HepG2 (cell line): ENCODE measurements around the gene FGF7. TPM values are rescaled to one million over a fixed set of nuclear protein-coding genes. Genes with fewer than 3 reads are reported as not detected.

Source experiments
- ATAC-seq: fragments of 200-7000 bp; cut with Tn5 transposase; 3 replicates; pipeline ENCODE4 v1.9.1; 2020; ENCODE audit warnings: mild to moderate bottlenecking, moderate library complexity
- BruUV-seq: library from RNA; stranded (reverse); fragments of 400-500 nt; replicated peaks from 2 replicates; lab custom pipeline; 2021; lab: Mats Ljungman, UMichigan
- CTCF ChIA-PET: fragments of 300-600 bp; formaldehyde crosslinking; extraction: SDS; loops from one replicate; lab custom pipeline; 2021; ENCODE audit warnings: low total read pairs, inconsistent platforms, low intra/inter-chr PET ratio; lab: Yijun Ruan, JAX
- POLR2A ChIA-PET: fragments of 350-600 bp; sonication (Branson Sonifier 250); formaldehyde crosslinking; loops from one replicate; lab custom pipeline; 2020; ENCODE audit warnings: antibody characterized with exemption, inconsistent platforms; lab: Yijun Ruan, JAX
- DNase-seq: peaks from one replicate; pipeline ENCODE4 v3.0.0-alpha.2; 2015; ENCODE audit warnings: low spot score
- FAIRE-seq: peaks from 3 replicates; lab custom pipeline; 2011; peaks lifted over from hg19 to GRCh38; lab: Jason Lieb, UNC
- H2AFZ ChIP-seq: one replicate; pipeline ENCODE4 v1.6.1; 2011; ENCODE audit warnings: low read length, inconsistent platforms
- H3K27ac ChIP-seq: fragments of 300-600 bp; 3 replicates; pipeline ENCODE4 v1.8.0; 2011; ENCODE audit warnings: mixed run types, mild to moderate bottlenecking, mixed read lengths, low read length, inconsistent platforms; ENCODE audit not compliant: insufficient read depth; ENCODE audit errors: extremely low read length
- H3K27me3 ChIP-seq, 2 experiments: fragments of 200-600 bp in 1 of 2; 2 replicates in 1 of 2; 3 replicates in 1 of 2; pipeline versions ENCODE4 v1.6.0 to v1.8.0; 2011; ENCODE audit warnings: low read length in 2 of 2, mild to moderate bottlenecking in 2 of 2, moderate library complexity in 2 of 2, inconsistent platforms in 1 of 2; ENCODE audit not compliant: insufficient read depth in 2 of 2, control insufficient read depth in 1 of 2
- H3K36me3 ChIP-seq, 2 experiments: fragments of 200-600 bp in 1 of 2; replicated peaks in 1 of 2; 2 replicates in 1 of 2; 3 replicates in 1 of 2; pipeline versions ENCODE4 v1.5.1 to v1.8.0; 2011; ENCODE audit warnings: low read length in 2 of 2, inconsistent platforms in 1 of 2; ENCODE audit not compliant: insufficient read depth in 2 of 2, control insufficient read depth in 1 of 2
- H3K4me1 ChIP-seq: 2 replicates; pipeline ENCODE4 v1.5.1; 2012; ENCODE audit warnings: low read length, inconsistent platforms; ENCODE audit not compliant: insufficient read depth
- H3K4me2 ChIP-seq: 2 replicates; pipeline ENCODE4 v1.6.0; 2011; ENCODE audit warnings: low read depth, low read length, inconsistent platforms
- H3K4me3 ChIP-seq, 3 experiments: fragments of 200-600 bp in 1 of 3; sonication (generic), shearing (Covaris generic) in 1 of 3; replicated peaks in 1 of 3; 2 replicates each; pipeline ENCODE4 v1.5.1; 2011 to 2016; ENCODE audit warnings: low read length in 3 of 3, inconsistent platforms in 2 of 3, low read depth in 2 of 3, mild to moderate bottlenecking in 2 of 3, control low read depth in 1 of 3, mixed read lengths in 1 of 3; ENCODE audit not compliant: insufficient read depth in 1 of 3
- H3K79me2 ChIP-seq: one replicate; pipeline ENCODE4 v1.6.1; 2011; ENCODE audit warnings: low read length, inconsistent platforms; ENCODE audit not compliant: insufficient read depth
- H3K9ac ChIP-seq: 2 replicates; pipeline ENCODE4 v1.6.0; 2011; ENCODE audit warnings: mild to moderate bottlenecking, low read depth, low read length, inconsistent platforms; ENCODE audit not compliant: insufficient read depth
- H3K9me3 ChIP-seq: 2 replicates; pipeline ENCODE4 v1.5.1; 2012; ENCODE audit warnings: mild to moderate bottlenecking, low read length
- H4K20me1 ChIP-seq: 2 replicates; pipeline ENCODE4 v1.6.0; 2011; ENCODE audit warnings: inconsistent platforms, mild to moderate bottlenecking, low read length, moderate library complexity; ENCODE audit not compliant: insufficient read depth
- ATF7 ChIP-seq, 2 experiments: fragments of 450-650 bp in 1 of 2; sonication (generic) in 1 of 2; formaldehyde crosslinking in 1 of 2; IDR thresholded peaks; 2 replicates each; pipeline versions ENCODE4 v1.4.0 to v1.6.1; 2016 to 2020; ENCODE audit warnings: antibody characterized with exemption in 1 of 2, mild to moderate bottlenecking in 1 of 2, missing genetic modification reagents in 1 of 2
- RARA ChIP-seq: IDR thresholded peaks from 2 replicates; pipeline ENCODE4 v1.6.1; 2016; ENCODE audit warnings: missing genetic modification reagents, missing compliant biosample characterization
- TCF7L2 ChIP-seq: IDR thresholded peaks from 2 replicates; pipeline ENCODE4 v1.6.1; 2011; ENCODE audit warnings: mild to moderate bottlenecking, low read depth, low read length, moderate library complexity
- ZNF121 ChIP-seq: sonication (generic); formaldehyde crosslinking; IDR thresholded peaks from 2 replicates; pipeline ENCODE4 v1.5.0; 2020; ENCODE audit warnings: mild to moderate bottlenecking, missing genetic modification reagents
- ZNF180 ChIP-seq: sonication (generic); formaldehyde crosslinking; IDR thresholded peaks from 2 replicates; pipeline ENCODE4 v1.4.0; 2020; ENCODE audit warnings: low read depth, missing genetic modification reagents, borderline replicate concordance
- ZNF543 ChIP-seq: sonication (generic); formaldehyde crosslinking; IDR thresholded peaks from 2 replicates; pipeline ENCODE4 v1.4.0; 2020; ENCODE audit warnings: mild to moderate bottlenecking, missing genetic modification reagents
- ZNF788 ChIP-seq: sonication (generic); formaldehyde crosslinking; IDR thresholded peaks from 2 replicates; pipeline ENCODE4 v1.5.0; 2020; ENCODE audit warnings: mild to moderate bottlenecking, missing genetic modification reagents, borderline replicate concordance
- ZSCAN21 ChIP-seq: sonication (generic); formaldehyde crosslinking; IDR thresholded peaks from 2 replicates; pipeline ENCODE4 v1.8.0; 2022; ENCODE audit warnings: mild to moderate bottlenecking, missing genetic modification reagents, moderate library complexity, borderline replicate concordance
- in situ Hi-C: cut with HindIII; loops from 2 replicates; pipeline ENCODE4 v1.10.0; 2017; ENCODE audit warnings: low pct_unique_long_range_greater_than_20kb; ENCODE audit not compliant: extremely low pct_ligation_motif_present
- intact Hi-C: fragments of 100-400 bp; cut with micrococcal nuclease; formaldehyde crosslinking; loops from one replicate; pipeline ENCODE4 v1.10.0; 2022; ENCODE audit not compliant: unreplicated experiment
- polyA plus RNA-seq, 8 experiments: library from polyadenylated mRNA; depleted of rRNA in 3 of 8; stranded (reverse) in 7 of 8; unstranded in 1 of 8; fragments of >200 nt; fragmentation: Illumina TruSeq in 4 of 8; extraction: Trizol in 4 of 8; gene quantifications; 2 replicates each; pipeline versions ENCODE4 v1.2.1 to v1.2.3, GENCODE V29; 2011 to 2016; ENCODE audit warnings: low read depth in 4 of 8, missing spikeins in 1 of 8, mixed read lengths in 1 of 8; ENCODE audit not compliant: insufficient read depth in 1 of 8
- total RNA-seq, 5 experiments: library from RNA; depleted of rRNA; stranded (reverse); fragments of >200 nt; fragmentation: Illumina TruSeq; extraction: Trizol; gene quantifications; 2 replicates each; pipeline ENCODE4 v1.2.3, GENCODE V29; 2016; ENCODE audit warnings: low read depth in 1 of 5
- TF ChIP-seq, protein P1 (sequence below): IDR thresholded peaks from 2 replicates; pipeline ENCODE4 v1.6.1; 2018; ENCODE audit warnings: missing genetic modification reagents
- TF ChIP-seq, protein P2 (sequence below): sonication (generic); formaldehyde crosslinking; IDR thresholded peaks from 2 replicates; pipeline ENCODE4 v1.5.1; 2020; ENCODE audit warnings: mild to moderate bottlenecking, missing genetic modification reagents, moderate library complexity

The FGF7 gene
- total and polyA plus RNA-seq, 2 of the 13 experiments (the other 11 are each of a cell fraction or from before 2014, with no cell fraction given) = not detected

DNA sequence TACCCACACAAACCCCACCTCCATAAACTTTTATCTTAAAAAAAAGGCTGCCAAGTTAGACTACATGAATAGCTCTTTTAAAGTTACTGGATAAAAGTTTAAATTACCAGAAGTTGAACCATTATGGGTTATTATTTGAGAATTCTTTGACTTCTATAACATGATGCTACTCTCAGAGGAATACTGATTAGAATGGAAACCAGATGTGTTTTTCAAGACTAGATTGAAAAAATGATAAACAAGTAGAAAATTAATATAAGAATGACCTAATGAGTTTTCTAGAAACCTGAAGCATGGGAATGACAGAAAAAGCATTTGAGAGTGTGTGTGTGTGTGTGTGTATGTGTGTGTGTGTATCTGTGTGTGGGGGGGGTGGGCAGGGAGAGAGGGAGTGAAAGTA, 12.4 kb upstream of the FGF7 start (continued):
- TF ChIP-seq ZNF180 (CRISPR knock-in tag) (no peak), ZNF121 (CRISPR knock-in tag) (no peak), ZNF788 (CRISPR knock-in tag) (no peak), ZNF543 (CRISPR knock-in tag) (no peak), ZSCAN21 (CRISPR knock-in tag) (no peak), RARA (CRISPR knock-in tag) (no peak)
- TF ChIP-seq, protein P1, sequence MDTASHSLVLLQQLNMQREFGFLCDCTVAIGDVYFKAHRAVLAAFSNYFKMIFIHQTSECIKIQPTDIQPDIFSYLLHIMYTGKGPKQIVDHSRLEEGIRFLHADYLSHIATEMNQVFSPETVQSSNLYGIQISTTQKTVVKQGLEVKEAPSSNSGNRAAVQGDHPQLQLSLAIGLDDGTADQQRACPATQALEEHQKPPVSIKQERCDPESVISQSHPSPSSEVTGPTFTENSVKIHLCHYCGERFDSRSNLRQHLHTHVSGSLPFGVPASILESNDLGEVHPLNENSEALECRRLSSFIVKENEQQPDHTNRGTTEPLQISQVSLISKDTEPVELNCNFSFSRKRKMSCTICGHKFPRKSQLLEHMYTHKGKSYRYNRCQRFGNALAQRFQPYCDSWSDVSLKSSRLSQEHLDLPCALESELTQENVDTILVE = no peak
- TF ChIP-seq, protein P2, sequence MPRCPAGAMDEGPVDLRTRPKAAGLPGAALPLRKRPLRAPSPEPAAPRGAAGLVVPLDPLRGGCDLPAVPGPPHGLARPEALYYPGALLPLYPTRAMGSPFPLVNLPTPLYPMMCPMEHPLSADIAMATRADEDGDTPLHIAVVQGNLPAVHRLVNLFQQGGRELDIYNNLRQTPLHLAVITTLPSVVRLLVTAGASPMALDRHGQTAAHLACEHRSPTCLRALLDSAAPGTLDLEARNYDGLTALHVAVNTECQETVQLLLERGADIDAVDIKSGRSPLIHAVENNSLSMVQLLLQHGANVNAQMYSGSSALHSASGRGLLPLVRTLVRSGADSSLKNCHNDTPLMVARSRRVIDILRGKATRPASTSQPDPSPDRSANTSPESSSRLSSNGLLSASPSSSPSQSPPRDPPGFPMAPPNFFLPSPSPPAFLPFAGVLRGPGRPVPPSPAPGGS = no peak

DNA sequence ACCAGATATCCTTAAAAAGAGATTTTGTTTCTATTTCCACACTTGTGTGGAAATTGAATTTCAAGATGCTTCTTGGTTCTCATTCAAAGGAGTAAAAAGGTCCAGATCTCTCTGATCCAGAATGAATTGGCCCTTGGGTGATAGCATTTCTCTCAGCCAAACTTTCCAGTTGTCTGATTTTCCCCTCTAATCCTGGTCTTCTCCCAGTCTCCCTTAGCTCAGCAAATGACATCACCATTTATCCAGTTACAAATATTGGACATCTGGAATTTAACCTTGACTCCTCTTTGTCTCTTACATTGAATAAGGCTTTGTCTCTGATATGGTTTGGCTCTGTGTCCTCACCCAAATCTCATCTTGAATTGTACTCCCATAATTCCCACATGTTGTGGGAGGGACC, 10.2 kb upstream of the FGF7 start:
- POLR2A ChIA-PET = no interaction called here
- H3K4me3 ChIP-seq = no peak overlapping the region
- TF ChIP-seq ATF7 (IDR thresholded peaks at IDR 0.05) = peak; percentile 63
- no peak for TF ChIP-seq ATF7 (CRISPR knock-in tag; IDR thresholded peaks at IDR 0.05)
- no peak for TF ChIP-seq TCF7L2
- no peak overlapping the region for H3K27ac ChIP-seq
- H3K4me1 ChIP-seq = no peaks in the 10 kb centered on the region
- no peak for ATAC-seq
- no peaks in the 10 kb centered on the region for H3K27me3 ChIP-seq
- no peaks in the 10 kb centered on the region for H3K79me2 ChIP-seq
- intact Hi-C loops = no loop called here
- CTCF ChIA-PET = no interaction called here
- DNase-seq = no peak
- in situ Hi-C loops = no loop called here
- H2AFZ ChIP-seq = no peak overlapping the region
- no peaks in the 10 kb centered on the region for H4K20me1 ChIP-seq
- BruUV-seq = no TSS peak
- H3K4me2 ChIP-seq = no peak overlapping the region
- H3K9ac ChIP-seq = no peak overlapping the region
- H3K9me3 ChIP-seq = no peaks in the 10 kb centered on the region
- no peak for FAIRE-seq
- no peaks in the 10 kb centered on the region for H3K36me3 ChIP-seq
